Body of pancreas (tissue), 4 donors: ENCODE data around the gene DPP9.

Experiments
- CTCF ChIP-seq, 7 experiments: fragments of 450-650 bp in 4 of 7; fragments of 200-600 bp in 3 of 7; sonication (generic) in 3 of 7; IDR thresholded peaks; one replicate each; pipeline ENCODE4 v1.5.1; 2016 to 2019; ENCODE audit warnings: antibody characterized with exemption in 7 of 7
- POLR2A ChIP-seq, 3 donors: fragments of 450-650 bp; IDR thresholded peaks; one replicate each; pipeline ENCODE4 v1.6.1; 2016; ENCODE audit warnings: antibody characterized with exemption in 3 of 3, mild to moderate bottlenecking in 2 of 3

- TF ChIP-seq CTCF (IDR thresholded peaks at IDR 0.05): no peak
- TF ChIP-seq POLR2A (IDR thresholded peaks at IDR 0.05): no peak
These were observed 10.2 kb downstream of the DPP9 start for GRCh38 chr19:4713384-4713951.
